ENCODE measurements around the gene ACTN3. TPM values are rescaled to one million over a fixed set of nuclear protein-coding genes. Genes with fewer than 3 reads are reported as not detected.
"Not testable (repeated sequence)": the region's sequence is repeated elsewhere in the genome, so short reads cannot be mapped to it uniquely, and the experiment has no call there.

ACTN3 gene
- total RNA-seq, 1 experiment from 2014 or later: not detected

- no peak for DNase-seq (ENCODE audit: low spot score)
Observed at GRCh38 chr11:66564538-66564937, 17.8 kb downstream of the ACTN3 start.

DNA sequence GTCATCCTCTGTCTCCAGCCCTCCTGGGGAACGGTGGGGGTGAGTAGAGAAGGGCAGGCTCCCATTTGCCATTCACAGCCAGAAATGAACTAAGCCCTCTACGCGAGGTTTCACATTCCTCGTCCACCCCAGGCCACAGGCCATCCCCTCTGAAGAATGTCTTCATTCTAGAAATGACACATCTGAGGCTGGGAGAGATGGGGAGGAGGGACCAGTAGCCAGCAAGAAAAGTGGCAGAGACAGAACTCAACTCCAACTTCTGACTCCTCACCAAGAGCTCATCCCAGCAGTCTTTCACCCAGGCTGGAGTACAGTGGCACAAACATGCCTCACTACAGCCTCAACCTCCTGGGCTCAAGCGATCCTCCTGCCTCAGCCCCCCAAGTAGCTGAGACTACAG, 18.3 kb downstream of the ACTN3 start:
- peak; percentile 2 for DNase-seq (ENCODE audit: low spot score)

- no peak for DNase-seq (ENCODE audit: low spot score)
Observed at GRCh38 chr11:66566221-66566620, 19.5 kb downstream of the ACTN3 start.

GRCh38 chr11:66567787-66568123, 21.1 kb downstream of the ACTN3 start:
- DNase-seq (ENCODE audit: low spot score): no peak

- DNase-seq (ENCODE audit: low spot score): peak; percentile 47
Observed at GRCh38 chr11:66568124-66568916, 21.6 kb downstream of the ACTN3 start, which contains the start of gene CTSF. TSS of gene CTSF (minus strand) at chr11:66568606. CDS start at chr11:66568486, 120 bp downstream.

GRCh38 chr11:66569076-66569475, 22.4 kb downstream of the ACTN3 start:
- no peak for DNase-seq (ENCODE audit: low spot score)

- no peak for DNase-seq (ENCODE audit: low spot score)
Observed at GRCh38 chr11:66570079-66570849, 23.6 kb downstream of the ACTN3 start.

DNA sequence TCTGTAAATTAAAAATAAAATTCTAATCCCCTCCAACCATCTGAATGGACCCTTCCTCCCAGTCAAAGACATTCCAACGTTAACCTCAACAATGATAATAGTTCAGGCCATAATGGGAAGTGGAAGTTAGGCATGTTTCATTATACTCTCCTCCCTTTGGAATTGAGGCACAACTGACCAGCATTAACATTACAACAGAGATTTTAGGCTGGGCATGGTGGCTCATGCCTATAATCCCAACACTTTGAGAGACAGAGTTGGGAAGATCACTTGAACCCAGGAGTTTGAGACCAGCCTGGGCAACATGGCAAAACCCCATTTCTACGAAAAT, 24.1 kb downstream of the ACTN3 start:
- no peak for DNase-seq (ENCODE audit: low spot score)

DNA sequence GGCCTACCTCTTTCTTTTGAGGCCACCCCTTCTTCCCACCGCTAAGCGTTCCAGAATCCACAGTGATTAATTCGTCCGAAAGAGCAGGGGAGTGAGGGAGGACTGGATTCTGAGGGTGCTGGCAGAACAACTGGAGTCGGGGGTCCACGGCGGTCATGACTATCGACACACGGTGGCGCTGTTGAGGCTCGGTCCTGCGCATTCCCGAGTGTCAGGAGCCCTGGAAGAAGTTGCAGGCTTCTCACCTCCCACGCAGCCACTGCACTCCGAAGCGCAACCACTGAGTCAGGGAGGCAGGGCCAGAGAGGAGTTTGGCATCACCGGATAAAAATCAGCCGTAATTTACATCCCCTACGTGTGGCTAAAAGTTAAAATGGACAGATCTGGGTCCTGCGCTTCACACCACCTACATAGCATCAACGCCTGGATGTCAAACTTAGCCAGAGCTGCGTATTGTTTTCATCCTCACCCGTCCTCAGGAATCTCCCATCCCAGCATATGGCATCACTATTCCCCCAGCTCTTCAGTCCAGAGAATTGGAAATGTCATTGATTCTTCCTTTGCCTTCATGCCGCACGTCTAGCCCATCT, 32.4 kb downstream of the ACTN3 start:
- DNase-seq (ENCODE audit: low spot score): no peak

GRCh38 chr11:66580803-66581202, 34.1 kb downstream of the ACTN3 start:
- DNase-seq (ENCODE audit: low spot score): no peak

DNA sequence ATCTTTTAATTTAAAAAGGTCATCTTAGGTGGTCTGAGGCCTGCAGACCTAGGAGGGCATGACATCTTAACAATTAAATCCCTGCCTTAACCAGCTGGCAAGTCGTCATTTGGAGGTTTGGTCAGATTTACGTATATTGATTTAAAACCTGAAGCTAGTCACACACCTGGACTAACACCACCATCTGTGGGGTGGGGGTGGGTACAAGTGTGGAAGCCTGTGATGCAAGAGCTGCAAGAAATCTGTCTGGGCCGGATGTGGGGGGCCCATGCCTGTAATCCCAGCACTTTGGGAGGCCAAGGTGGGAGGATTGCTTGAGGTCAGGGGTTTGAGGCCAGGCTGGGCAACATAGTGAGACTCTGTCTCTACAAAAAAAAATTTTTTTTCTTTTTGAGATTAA, 34.6 kb downstream of the ACTN3 start:
- DNase-seq (ENCODE audit: low spot score): no peak

DNA sequence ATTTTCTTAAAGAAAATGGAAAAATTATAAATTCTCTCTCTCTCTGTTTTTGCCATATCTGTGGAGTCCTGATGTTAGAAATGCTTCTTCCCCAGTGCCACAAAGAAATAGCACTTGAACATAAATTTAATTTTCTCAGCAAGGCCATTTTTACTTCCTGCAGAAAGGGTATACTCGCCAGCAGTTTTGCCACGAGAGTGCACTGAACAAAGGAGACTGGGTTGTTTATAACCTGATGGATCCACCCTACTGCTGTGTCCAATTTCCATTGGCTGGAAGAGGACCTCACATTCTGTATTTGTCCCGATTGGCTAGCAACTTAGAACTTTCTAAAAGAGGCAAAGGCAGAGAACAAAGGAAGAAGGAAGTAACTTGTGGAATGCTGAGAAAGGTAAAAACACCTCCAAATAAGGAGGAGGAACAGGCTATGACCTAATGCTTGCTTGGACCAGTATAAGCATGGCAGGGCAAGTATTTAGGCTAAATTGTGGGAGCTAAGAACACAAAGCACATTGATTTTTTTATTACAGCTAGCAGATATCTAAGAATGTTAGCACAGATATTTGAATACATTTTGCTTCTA, 36.0 kb downstream of the ACTN3 start:
- not testable (repeated sequence) for DNase-seq (ENCODE audit: low spot score)

- DNase-seq (ENCODE audit: low spot score): not testable (repeated sequence)
Observed at GRCh38 chr11:66585447-66585846, 38.7 kb downstream of the ACTN3 start.

DNA sequence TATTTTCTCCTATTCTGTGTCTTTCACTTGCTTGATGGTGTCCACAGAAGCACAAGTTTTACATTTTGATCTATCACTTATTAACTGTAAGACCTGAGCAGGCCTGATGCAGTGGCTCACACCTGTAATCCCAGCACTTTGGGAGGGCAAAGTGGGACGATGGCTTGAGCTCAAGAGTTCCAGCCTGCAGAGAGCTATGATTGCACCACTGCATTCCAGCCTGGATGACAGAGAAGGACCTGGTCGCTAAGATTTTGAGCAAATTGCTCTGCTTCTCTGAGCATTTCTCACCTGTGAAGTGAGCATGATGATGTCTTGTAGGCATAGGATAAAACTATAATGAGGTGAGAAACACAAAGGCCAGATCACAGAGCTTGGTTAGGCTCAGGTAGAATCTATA, 39.4 kb downstream of the ACTN3 start:
- DNase-seq (ENCODE audit: low spot score): no peak

GRCh38 chr11:66589315-66589714, 42.6 kb downstream of the ACTN3 start:
- not testable (repeated sequence) for DNase-seq (ENCODE audit: low spot score)

- DNase-seq (ENCODE audit: low spot score): no peak
Observed at GRCh38 chr11:66589996-66590675, 43.4 kb downstream of the ACTN3 start.

DNA sequence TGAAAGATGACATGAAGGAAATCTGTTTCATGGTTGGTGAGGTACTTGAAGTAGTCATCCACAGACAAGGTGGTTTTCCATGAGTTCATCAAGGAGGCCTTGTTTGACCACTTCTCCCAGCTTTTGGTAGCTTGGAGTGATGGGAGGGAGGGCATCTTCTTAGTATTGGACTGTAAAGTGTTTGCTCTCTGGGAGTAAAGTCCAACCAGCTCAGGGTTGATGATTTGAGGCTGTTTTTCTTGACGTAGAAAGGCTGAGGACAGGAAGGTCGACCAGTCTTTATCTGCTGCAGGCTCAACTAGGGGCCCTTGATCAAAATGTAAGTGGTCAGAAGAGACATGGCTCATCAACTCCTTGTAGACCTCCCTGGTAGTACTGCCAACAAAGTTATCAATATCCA, 44.5 kb downstream of the ACTN3 start:
- no peak for DNase-seq (ENCODE audit: low spot score)

GRCh38 chr11:66592457-66593302, 46.0 kb downstream of the ACTN3 start, which contains the start of the genes CCDC87 and CCS:
TSS of gene CCDC87 (minus strand) at chr11:66593063. CDS start at chr11:66593015, 48 bp downstream.
TSS of gene CCS (plus strand) at chr11:66593185. CDS start at chr11:66593262, 77 bp downstream.
- peak; percentile 92 for DNase-seq (ENCODE audit: low spot score)

GRCh38 chr11:66593303-66593635, 46.6 kb downstream of the ACTN3 start:
- DNase-seq (ENCODE audit: low spot score): no peak

DNA sequence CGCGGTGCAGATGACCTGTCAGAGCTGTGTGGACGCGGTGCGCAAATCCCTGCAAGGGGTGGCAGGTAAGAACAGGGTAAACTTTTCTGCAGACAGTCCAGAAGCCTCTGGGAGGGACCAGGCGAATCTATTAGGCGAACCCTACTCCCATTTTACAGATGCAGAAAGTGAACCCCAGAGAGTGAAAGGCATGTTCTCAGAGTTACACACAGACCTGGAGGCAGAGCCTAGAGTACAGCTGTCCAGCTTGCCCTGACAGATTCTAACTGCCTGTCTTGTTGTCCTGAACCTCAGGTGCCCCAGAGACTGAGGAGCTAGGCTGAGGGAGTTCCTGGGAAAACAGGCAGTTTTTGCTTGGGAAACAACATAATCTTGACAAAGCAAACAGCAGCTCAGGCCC, 46.9 kb downstream of the ACTN3 start:
- no peak for DNase-seq (ENCODE audit: low spot score)
